Neural crest cell (in vitro differentiated cells): ENCODE results near the gene AKR1C8. TPM values are rescaled to one million over a fixed set of nuclear protein-coding genes. Genes with fewer than 3 reads are reported as not detected.

Experiments
- total RNA-seq: library from RNA; stranded (reverse); gene quantifications from 2 replicates; pipeline ENCODE4 v1.2.1, GENCODE V29; 2021

Gene AKR1C8
- total RNA-seq, 1 donor from 2014 or later: not detected

Other genes starting within 250 kb of the AKR1C8 start
- 3.7 and 5.7 TPM in 2 replicates for gene AKR1C1, start 221.7 kb downstream of the AKR1C8 start, total RNA-seq
- gene AKR1C2, start 181.3 kb downstream of the AKR1C8 start, total RNA-seq: 3.8 and 3.9 TPM in 2 replicates
- gene AKR1C3, start 90.7 kb downstream of the AKR1C8 start, total RNA-seq: 0.19 TPM in 1 of 2 replicates, not detected in the other
- gene AKR1C4, start 11.7 kb upstream of the AKR1C8 start, total RNA-seq: not detected in 2 replicates
- not detected in 2 replicates for gene UCN3, start 179.8 kb upstream of the AKR1C8 start, total RNA-seq
- not detected in 2 replicates for gene TUBAL3, start 219.7 kb upstream of the AKR1C8 start, total RNA-seq
- gene NET1, start 227.4 kb upstream of the AKR1C8 start, total RNA-seq: 70.2 and 74.2 TPM in 2 replicates